GM18861 (cell line): ENCODE results near the gene KLHL17.
"Not testable (repeated sequence)": the region's sequence is repeated elsewhere in the genome, so short reads cannot be mapped to it uniquely, and the experiment has no call there.

Experiments
- ATAC-seq: cut with Tn5 transposase; IDR thresholded peaks from one replicate; pipeline ENCODE4 v1.9.1; 2021; ENCODE audit not compliant: unreplicated experiment

The KLHL17 gene

GRCh38 chr1:997713-997992 is 37.3 kb downstream of the KLHL17 start:
- ATAC-seq: no peak

DNA sequence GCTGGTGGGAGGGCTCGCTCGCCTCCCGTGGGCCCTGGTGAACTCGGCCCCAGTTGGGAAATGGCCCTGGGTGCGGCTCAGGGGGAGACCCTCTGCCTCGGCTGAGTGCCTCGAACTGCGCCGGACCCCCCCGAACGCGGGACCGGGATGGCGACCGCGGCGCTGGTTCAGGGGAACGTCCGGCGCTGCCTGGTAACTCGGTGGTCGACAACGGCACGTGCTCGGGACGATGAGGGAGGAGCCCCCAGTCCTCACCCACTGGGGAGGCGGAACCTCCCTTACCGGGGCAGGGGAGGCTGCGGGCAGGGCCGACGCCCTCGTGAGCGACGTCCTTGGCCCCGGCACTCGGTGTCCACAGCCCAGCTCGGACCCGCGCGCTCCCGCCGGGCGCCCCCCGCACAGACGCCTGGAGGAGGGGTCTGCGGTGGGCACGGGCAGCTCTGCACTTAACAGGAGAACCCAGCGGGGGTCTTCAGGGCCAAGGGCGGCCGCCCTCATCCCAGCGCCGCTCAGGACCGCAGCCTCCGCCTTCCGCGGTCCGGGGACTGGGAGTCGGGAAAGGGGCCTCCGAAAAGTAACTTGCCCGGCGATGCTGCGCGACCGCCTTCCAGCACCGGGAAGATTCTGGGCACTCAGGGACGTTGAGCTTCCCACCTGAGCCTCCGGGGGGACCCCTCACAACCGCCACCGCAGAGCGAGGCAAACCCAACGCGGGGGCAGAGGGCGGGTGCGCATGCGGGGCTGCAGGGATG is 37.8 kb downstream of the KLHL17 start:
- ATAC-seq: no peak

GRCh38 chr1:998745-998994 is 38.3 kb downstream of the KLHL17 start:
- no peak for ATAC-seq

DNA sequence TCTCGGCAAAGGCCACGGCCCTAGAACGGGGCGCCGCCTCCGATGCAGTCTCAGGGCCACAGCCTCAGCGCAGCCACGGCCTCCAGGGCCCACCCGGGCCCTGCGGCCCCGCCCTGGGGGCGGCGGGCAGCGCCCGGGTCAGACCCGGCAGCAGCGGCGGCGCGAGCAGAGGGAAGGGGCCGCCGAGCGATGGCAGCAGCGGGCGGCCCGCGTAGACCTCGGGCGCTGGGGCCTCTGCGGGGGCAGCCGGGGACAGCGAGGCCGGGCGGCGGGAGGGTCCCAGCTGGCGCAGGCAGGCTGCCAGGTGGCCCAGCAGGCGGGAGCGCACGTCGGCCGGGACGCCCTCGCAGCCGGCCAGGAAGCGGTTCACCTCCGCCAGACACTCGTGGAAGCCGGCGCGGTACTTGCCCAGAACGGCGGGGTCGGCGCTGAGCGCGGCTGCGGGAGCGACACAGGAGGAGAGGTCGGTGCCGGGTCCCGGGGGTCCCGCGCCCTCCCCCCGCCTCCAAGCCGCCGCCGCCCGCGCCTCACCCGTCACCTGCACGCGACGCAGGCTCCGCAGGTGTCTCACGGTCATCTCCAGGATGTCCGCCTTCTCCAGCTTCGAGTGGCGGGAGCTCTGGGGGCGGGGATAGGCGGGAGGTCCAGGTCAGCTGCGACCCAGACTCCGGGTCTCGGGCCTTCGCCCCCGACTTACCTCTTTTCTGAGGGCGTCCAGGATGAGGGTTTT is 38.8 kb downstream of the KLHL17 start:
- ATAC-seq: no peak

- ATAC-seq: no peak
Observed at GRCh38 chr1:999725-1000356, 39.5 kb downstream of the KLHL17 start, which contains the start of gene HES4. Gene HES4, minus strand, starts transcription at chr1:1000097. Its CDS starts 124 bp downstream, at chr1:999973.

GRCh38 chr1:1000357-1001056 is 40.1 kb downstream of the KLHL17 start:
- ATAC-seq: no peak

- no peak for ATAC-seq
Observed at GRCh38 chr1:1001057-1001783, 40.8 kb downstream of the KLHL17 start.

DNA sequence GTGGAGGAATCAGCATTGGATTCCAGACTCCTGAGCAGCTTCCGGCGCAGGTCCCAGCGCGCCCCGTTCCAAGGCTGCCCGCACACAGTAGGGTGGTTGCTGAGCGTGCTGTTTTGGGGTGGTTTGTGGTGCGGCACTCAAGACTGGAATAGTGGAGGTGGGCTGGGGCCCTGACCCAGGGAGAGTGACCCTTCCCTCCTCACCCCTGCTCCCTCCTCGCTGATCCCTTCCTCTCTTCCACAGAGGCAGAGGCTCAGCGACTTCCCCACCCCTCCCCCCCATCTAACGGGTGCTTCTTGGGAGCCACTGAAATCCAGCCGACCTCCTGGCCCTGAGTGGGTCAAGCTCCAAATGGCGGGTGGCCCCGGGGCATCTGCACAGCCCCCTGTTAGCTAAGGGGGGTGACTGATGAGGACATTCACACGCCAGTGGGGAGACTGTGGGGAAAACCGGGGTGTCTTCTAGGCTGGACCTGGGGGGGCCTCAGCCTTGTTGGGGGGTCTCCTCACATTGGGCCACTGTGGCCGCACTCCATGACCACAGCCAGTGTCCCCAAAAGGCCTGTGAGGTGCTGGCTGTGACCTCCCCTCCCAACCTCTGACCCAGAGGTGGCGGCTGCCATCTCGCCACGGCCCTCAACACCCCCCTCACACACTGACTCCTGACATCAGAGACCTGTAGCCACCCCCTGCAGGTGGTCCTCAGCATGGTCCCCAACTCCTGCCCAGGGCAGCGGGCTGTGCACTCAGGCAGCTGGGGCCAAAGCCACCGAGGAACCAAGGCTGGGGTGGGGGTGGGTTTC is 43.4 kb downstream of the KLHL17 start:
- ATAC-seq: no peak

DNA sequence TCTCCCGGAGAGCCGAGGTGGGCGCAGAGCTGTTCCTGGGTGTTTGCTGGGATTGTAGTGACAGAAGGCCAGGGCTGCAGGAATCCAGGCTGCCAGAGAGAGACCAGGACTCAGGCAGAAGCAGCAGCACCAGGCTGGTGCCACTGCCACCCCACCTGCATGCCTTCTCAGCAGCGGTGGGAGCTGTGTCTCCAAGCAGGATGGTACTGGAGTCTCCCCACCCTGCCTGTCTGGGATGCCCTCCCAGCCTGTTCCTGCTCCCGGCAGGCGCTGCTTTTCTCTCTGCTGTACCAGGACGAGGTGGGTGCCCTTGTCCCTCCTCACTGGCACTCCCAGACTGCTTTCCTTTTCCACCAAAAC is 44.0 kb downstream of the KLHL17 start:
- no peak for ATAC-seq

GRCh38 chr1:1004780-1005697 is 44.7 kb downstream of the KLHL17 start:
- ATAC-seq: no peak

GRCh38 chr1:1005774-1006304 is 45.5 kb downstream of the KLHL17 start:
- no peak for ATAC-seq

DNA sequence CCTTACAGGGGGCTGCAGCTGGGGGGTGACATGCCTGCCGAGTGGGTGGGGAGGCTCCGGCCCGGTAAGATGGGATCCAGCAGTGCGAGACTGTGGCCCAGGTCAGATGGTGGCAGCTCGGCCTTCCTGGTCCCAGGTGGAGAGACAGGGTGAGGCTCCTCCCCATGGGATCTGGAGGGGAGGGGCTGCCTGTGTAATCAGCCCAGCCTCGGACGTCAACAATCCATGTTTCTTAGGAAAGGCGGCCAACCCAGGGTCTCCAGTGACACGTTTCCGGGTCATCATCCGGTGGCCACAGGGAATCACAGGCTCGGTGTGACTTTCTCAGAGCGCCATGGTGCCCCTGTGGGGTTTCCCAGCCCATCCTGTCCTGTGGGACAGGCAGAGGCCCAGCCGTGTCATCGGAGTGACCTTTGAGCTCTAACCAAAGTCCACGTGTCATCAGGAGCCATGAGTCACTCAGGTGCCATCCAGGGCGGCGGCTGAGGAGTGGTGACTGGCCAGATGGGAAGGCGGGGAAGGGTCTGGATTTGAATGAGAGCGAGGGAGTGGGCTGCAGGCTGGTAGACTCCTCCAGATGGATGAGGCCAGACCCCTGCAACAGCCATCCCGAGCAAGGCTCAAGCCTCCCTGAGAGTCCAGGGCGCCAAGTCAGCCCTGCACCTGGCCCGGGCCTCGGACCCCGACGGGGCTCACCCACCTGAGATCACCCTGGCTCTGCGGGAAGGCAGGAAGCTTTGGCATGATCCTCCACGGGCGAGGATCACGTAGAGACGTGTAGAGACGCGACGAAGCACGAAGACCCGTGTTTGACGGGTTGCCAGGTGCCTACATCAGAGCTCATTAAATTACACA is 46.1 kb downstream of the KLHL17 start:
- ATAC-seq: no peak

GRCh38 chr1:1010131-1010530 is 49.7 kb downstream of the KLHL17 start:
- not testable (repeated sequence) for ATAC-seq

- no peak for ATAC-seq
Observed at GRCh38 chr1:1011396-1011949, 51.1 kb downstream of the KLHL17 start.

DNA sequence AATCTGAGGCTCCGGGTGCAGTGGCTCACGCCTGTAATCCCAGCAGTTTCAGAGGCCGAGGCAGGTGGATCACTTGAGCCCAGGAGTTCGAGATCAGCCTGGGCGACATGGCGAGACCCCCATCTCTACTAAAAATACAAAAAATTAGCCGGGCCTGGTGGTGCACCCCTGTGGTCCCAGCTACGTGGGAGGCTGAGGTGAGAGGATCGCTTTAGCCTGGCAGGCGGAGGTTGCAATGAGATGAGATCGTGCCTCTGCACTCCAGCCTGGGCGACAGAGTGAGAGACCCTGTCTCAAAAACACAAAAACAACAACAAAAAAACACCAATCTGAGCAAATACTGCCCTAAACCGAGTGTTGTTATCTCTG is 52.3 kb downstream of the KLHL17 start:
- ATAC-seq: not testable (repeated sequence)

DNA sequence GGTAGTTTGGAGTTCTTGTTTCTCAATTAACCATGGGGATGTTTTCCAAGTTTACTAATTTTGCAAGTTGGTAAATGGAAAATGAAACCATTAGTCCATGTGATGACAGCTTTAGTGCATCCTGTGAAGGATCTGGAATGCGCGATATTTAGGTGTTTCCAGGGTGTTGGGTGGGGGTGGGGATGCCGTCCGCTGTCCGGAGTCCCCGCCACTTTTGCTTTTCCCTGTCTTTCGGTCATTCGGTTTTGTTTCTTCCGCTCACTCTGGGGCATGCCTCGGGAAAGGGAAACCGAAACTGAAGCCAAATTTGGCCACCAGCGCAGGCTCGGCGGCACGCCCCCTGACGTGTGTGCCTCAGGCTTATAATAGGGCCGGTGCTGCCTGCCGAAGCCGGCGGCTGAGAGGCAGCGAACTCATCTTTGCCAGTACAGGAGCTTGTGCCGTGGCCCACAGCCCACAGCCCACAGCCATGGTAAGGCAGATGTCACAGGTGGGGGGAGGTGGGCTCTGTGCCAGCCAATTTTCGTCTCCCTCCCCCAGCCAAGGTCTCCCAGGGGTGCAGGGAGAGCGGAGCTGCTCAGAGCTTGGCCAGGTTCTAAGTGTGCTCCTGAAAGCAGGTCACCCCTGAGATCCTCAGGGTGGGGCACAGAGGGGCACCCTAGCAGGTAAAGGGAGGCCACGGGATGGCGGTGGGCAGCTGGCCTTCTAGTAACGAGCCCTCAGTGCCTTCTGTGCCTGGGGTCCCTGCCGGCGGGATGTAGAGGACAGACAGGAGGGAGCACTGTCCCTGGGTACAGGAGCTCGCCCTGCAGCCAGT is 52.9 kb downstream of the KLHL17 start, which contains the start of gene ISG15:
Gene ISG15, plus strand, starts transcription at position 393 of the 817 bp plus-strand sequence. Its CDS starts 77 bp downstream, at position 470.
- peak; percentile 77 for ATAC-seq
